CD14-positive monocyte (primary cell): ENCODE measurements around the gene CFAP69. TPM values are rescaled to one million over a fixed set of nuclear protein-coding genes. Genes with fewer than 3 reads are reported as not detected.

Source experiments
- DNase-seq, 3 donors: peaks; one replicate each; pipeline ENCODE4 v3.0.0-alpha.2; 2011 to 2022
- H2AFZ ChIP-seq: 2 replicates; pipeline ENCODE4 v1.6.0; 2012; ENCODE audit warnings: mild to moderate bottlenecking, low read depth, low read length, inconsistent platforms; ENCODE audit not compliant: insufficient read depth, poor library complexity, severe bottlenecking
- H3K27ac ChIP-seq, 2 donors: 1 replicate in 1 of 2; 2 replicates in 1 of 2; pipeline ENCODE4 v1.5.1; 2012 to 2013; ENCODE audit warnings: low read length in 2 of 2, control low read depth in 1 of 2, inconsistent platforms in 1 of 2, low read depth in 1 of 2, mild to moderate bottlenecking in 1 of 2
- H3K27me3 ChIP-seq, 2 donors: one replicate each; pipeline versions ENCODE4 v1.6.0 to v1.6.1; 2011 to 2013; ENCODE audit warnings: low read length in 2 of 2; ENCODE audit not compliant: control insufficient read depth in 2 of 2, insufficient read depth in 2 of 2
- H3K36me3 ChIP-seq, 2 donors: replicated peaks in 1 of 2; 1 replicate in 1 of 2; 2 replicates in 1 of 2; pipeline versions ENCODE4 v1.5.1 to v1.6.1; 2012 to 2013; ENCODE audit warnings: low read length in 2 of 2, control low read depth in 1 of 2, inconsistent platforms in 1 of 2, mild to moderate bottlenecking in 1 of 2; ENCODE audit not compliant: insufficient read depth in 2 of 2, control insufficient read depth in 1 of 2
- H3K4me1 ChIP-seq, 2 donors: 1 replicate in 1 of 2; 2 replicates in 1 of 2; pipeline versions ENCODE4 v1.5.1 to v1.6.1; 2012 to 2013; ENCODE audit warnings: low read length in 2 of 2, control low read depth in 1 of 2, inconsistent platforms in 1 of 2, mild to moderate bottlenecking in 1 of 2, moderate library complexity in 1 of 2; ENCODE audit not compliant: insufficient read depth in 2 of 2, control insufficient read depth in 1 of 2
- H3K4me2 ChIP-seq: replicated peaks from 2 replicates; pipeline ENCODE3; 2012; ENCODE audit warnings: low read length, moderate library complexity, mild to moderate bottlenecking; ENCODE audit not compliant: poor library complexity, severe bottlenecking; ENCODE audit errors: extremely low read depth
- H3K4me3 ChIP-seq, 3 experiments: fragments of 200-600 bp in 1 of 3; sonication (generic) in 1 of 3; replicated peaks in 1 of 3; 1 replicate in 2 of 3; 2 replicates in 1 of 3; pipeline ENCODE4 v1.5.1; 2011 to 2013; ENCODE audit warnings: low read length in 3 of 3, mild to moderate bottlenecking in 3 of 3, control low read depth in 2 of 3, low read depth in 2 of 3, inconsistent platforms in 1 of 3, moderate library complexity in 1 of 3
- H3K79me2 ChIP-seq: 2 replicates; pipeline ENCODE4 v1.6.0; 2012; ENCODE audit warnings: mild to moderate bottlenecking, control low read depth, inconsistent platforms, low read length, moderate library complexity; ENCODE audit not compliant: insufficient read depth
- H3K9ac ChIP-seq: 2 replicates; pipeline ENCODE4 v1.6.0; 2017; ENCODE audit warnings: low read length, mild to moderate bottlenecking; ENCODE audit not compliant: insufficient read depth, poor library complexity, severe bottlenecking
- H3K9me3 ChIP-seq, 2 donors: replicated peaks in 1 of 2; 1 replicate in 1 of 2; 2 replicates in 1 of 2; pipeline versions ENCODE4 v1.5.1 to v1.6.1; 2012 to 2013; ENCODE audit warnings: low read length in 2 of 2, control low read depth in 1 of 2; ENCODE audit not compliant: control insufficient read depth in 1 of 2, insufficient read depth in 1 of 2
- H4K20me1 ChIP-seq: 2 replicates; pipeline ENCODE4 v1.6.0; 2012; ENCODE audit warnings: mild to moderate bottlenecking, low read length, control low read depth, moderate library complexity; ENCODE audit not compliant: insufficient read depth
- H3K27ac Mint-ChIP-seq, 7 donors: one replicate each; pipeline ENCODE4 v1.8.0; 2020; ENCODE audit warnings: mild to moderate bottlenecking in 7 of 7, mixed read lengths in 7 of 7, moderate library complexity in 6 of 7, inconsistent platforms in 2 of 7
- H3K27me3 Mint-ChIP-seq, 3 donors: one replicate each; pipeline ENCODE4 v1.8.0; 2021 to 2022; ENCODE audit warnings: low read depth in 3 of 3, mild to moderate bottlenecking in 3 of 3, mixed read lengths in 3 of 3, moderate library complexity in 3 of 3, inconsistent platforms in 1 of 3
- H3K36me3 Mint-ChIP-seq, 2 donors: one replicate each; pipeline ENCODE4 v1.8.0; 2020; ENCODE audit warnings: mixed read lengths in 2 of 2, inconsistent platforms in 1 of 2, mild to moderate bottlenecking in 1 of 2
- H3K4me1 Mint-ChIP-seq: one replicate; pipeline ENCODE4 v1.8.0; 2020; ENCODE audit warnings: mild to moderate bottlenecking, mixed read lengths
- H3K4me3 Mint-ChIP-seq, 2 donors: one replicate each; pipeline ENCODE4 v1.8.0; 2020; ENCODE audit warnings: mild to moderate bottlenecking in 2 of 2, mixed read lengths in 2 of 2, moderate library complexity in 1 of 2
- H3K9me3 Mint-ChIP-seq, 7 donors: one replicate each; pipeline ENCODE4 v1.8.0; 2020 to 2022; ENCODE audit warnings: mixed read lengths in 7 of 7, mild to moderate bottlenecking in 6 of 7, moderate library complexity in 6 of 7, inconsistent platforms in 2 of 7
- WGBS: methylation state at CpG from one replicate; pipeline ENCODE4 v1.1.5; 2013; ENCODE audit warnings: missing lambda C conversion rate; ENCODE audit not compliant: insufficient coverage; 5-methylcytosine and 5-hydroxymethylcytosine counted together
- intact Hi-C, 2 donors: fragments of 100-400 bp; cut with micrococcal nuclease; formaldehyde crosslinking; loops; one replicate each; pipeline versions ENCODE4 v1.15.0 to v1.15.1; 2023
- polyA plus RNA-seq, 3 donors: library from polyadenylated mRNA; depleted of rRNA in 1 of 3; unstranded in 2 of 3; stranded (reverse) in 1 of 3; fragments of 300-500 nt in 2 of 3; fragments of >200 nt in 1 of 3; fragmentation: Illumina TruSeq in 2 of 3; gene quantifications; 1 replicate in 2 of 3; 2 replicates in 1 of 3; pipeline ENCODE4 v1.2.3, GENCODE V29; 2012 to 2021
- TF ChIP-seq, protein P1 (sequence below): fragments of 200-600 bp; IDR thresholded peaks from one replicate; pipeline ENCODE4 v1.8.0; 2022; ENCODE audit warnings: antibody characterized with exemption, mild to moderate bottlenecking

The CFAP69 gene
- polyA plus RNA-seq, 3 donors: not detected

DNA sequence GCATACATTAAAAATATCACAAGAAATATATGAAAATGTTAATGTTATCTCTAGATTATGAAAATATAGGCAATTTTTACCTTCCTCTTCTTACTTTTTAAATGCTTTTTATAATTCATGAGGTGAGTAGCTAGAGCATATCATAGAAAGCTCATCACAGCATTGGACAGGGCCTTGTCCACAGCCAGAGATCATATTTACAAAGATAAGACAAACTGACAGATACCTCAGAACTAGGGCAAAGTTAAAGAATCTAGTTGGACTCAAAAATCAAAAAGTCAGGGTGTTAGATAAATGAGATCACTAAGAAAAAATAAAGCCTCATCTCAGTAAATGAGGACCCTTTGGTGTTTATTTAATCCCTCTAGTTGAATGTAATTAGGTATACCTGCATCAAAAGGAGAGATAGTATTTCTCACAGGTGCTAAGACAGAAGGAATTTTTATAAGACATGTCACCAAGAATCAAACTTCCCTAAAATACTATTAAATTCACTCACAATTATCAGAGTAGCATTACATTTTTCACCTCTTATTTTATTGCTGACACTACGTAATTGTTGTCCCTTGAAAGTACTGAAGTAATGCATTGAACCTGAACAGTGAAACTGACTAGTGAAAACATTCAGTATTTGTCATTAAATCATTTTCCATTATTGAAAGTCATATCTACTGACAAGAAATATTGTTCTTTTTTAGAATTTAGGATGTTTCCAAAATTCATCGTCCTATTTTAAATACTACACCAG is 25.6 kb downstream of the CFAP69 start:
- H3K4me2 ChIP-seq: no peak overlapping the region
- intact Hi-C loops: no loop called here

DNA sequence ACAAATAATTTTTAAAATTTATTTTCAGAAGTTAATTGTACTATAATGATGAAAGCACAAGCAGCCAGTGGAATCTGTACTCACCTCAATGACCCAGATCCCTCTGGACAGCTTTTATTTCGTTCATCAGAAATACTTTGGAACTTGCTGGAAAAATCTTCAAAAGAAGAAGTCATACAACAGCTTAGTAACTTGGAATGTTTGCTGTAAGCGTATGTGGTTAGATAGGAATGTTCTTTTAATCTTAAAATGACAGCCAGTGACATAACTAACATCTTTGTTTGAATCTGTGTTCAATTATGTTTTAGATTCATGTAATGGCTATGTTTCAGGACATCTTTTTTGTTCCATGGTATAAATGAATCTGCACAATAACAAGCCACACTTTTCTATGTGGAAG is 26.8 kb downstream of the CFAP69 start:
- H3K79me2 ChIP-seq: no peaks in the 10 kb centered on the region
- Mint-ChIP-seq H3K27ac (no peak overlapping the region), H3K27me3 (peaks cover 0 to 2% (median 0%) of the 10 kb centered on the region in 3 donors), H3K36me3 (no peaks in the 10 kb centered on the region), H3K9me3 (no peaks in the 10 kb centered on the region), H3K4me1 (no peaks in the 10 kb centered on the region), H3K4me3 (no peak overlapping the region)
- no peak overlapping the region for H3K27ac ChIP-seq
- no peak overlapping the region for H3K4me2 ChIP-seq
- TF ChIP-seq, protein P1, sequence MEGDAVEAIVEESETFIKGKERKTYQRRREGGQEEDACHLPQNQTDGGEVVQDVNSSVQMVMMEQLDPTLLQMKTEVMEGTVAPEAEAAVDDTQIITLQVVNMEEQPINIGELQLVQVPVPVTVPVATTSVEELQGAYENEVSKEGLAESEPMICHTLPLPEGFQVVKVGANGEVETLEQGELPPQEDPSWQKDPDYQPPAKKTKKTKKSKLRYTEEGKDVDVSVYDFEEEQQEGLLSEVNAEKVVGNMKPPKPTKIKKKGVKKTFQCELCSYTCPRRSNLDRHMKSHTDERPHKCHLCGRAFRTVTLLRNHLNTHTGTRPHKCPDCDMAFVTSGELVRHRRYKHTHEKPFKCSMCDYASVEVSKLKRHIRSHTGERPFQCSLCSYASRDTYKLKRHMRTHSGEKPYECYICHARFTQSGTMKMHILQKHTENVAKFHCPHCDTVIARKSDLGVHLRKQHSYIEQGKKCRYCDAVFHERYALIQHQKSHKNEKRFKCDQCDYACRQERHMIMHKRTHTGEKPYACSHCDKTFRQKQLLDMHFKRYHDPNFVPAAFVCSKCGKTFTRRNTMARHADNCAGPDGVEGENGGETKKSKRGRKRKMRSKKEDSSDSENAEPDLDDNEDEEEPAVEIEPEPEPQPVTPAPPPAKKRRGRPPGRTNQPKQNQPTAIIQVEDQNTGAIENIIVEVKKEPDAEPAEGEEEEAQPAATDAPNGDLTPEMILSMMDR: no peak
- WGBS: no CpG with 5 or more reads among the region's 2 CpGs
- H3K9me3 ChIP-seq: no peaks in the 10 kb centered on the region
- H2AFZ ChIP-seq: no peak overlapping the region
- DNase-seq: no peak
- H3K27me3 ChIP-seq: no peaks in the 10 kb centered on the region
- no peak overlapping the region for H3K9ac ChIP-seq
- no peak overlapping the region for H3K4me3 ChIP-seq
- intact Hi-C loops: no loop called here
- H3K36me3 ChIP-seq: no peaks in the 10 kb centered on the region
- no peaks in the 10 kb centered on the region for H4K20me1 ChIP-seq
- H3K4me1 ChIP-seq: no peaks in the 10 kb centered on the region

More for the DNA sequence above, 25.6 kb downstream of the CFAP69 start:
- Histone ChIP-seq H3K4me1 (no peaks in the 10 kb centered on the region), H3K9ac (no peak overlapping the region), H3K27ac (no peak overlapping the region), H2AFZ (no peak overlapping the region), H3K27me3 (no peaks in the 10 kb centered on the region), H3K4me3 (no peak overlapping the region), H3K9me3 (no peaks in the 10 kb centered on the region), H3K79me2 (no peaks in the 10 kb centered on the region), H3K36me3 (no peaks in the 10 kb centered on the region), H4K20me1 (no peaks in the 10 kb centered on the region)
- Mint-ChIP-seq H3K4me3 (no peak overlapping the region), H3K27ac (no peak overlapping the region), H3K36me3 (no peaks in the 10 kb centered on the region), H3K9me3 (no peaks in the 10 kb centered on the region), H3K4me1 (no peaks in the 10 kb centered on the region), H3K27me3 (peaks cover 0 to 2% (median 0%) of the 10 kb centered on the region in 3 donors)
- TF ChIP-seq, protein P1: no peak
- no peak for DNase-seq
- WGBS: no CpG with 5 or more reads among the region's 2 CpGs
